CD4-positive, CD25-positive, alpha-beta regulatory T cell (primary cell): ENCODE measurements around the gene SELENOS. TPM values are rescaled to one million over a fixed set of nuclear protein-coding genes. Genes with fewer than 3 reads are reported as not detected.
A peak's percentile ranks its signal among the peaks of the same experiment; 100 is the strongest.

Experiments used
- ATAC-seq, 2 donors: fragments of 150-1000 bp; cut with Tn5 transposase; one replicate each; pipeline ENCODE4 v1.10.0; 2021; ENCODE audit warnings: low read depth in 2 of 2, moderate number of reproducible peaks in 2 of 2, moderate library complexity in 1 of 2
- DNase-seq, 3 donors: peaks; one replicate each; pipeline versions ENCODE4 v3.0.0 to v3.0.0-alpha.2; 2012 to 2022; ENCODE audit warnings: mixed read lengths in 1 of 3
- H3K27ac ChIP-seq: one replicate; pipeline ENCODE4 v1.7.0; 2013; ENCODE audit warnings: mild to moderate bottlenecking, low read length; ENCODE audit not compliant: insufficient read depth, poor library complexity, severe bottlenecking
- H3K27me3 ChIP-seq: one replicate; pipeline ENCODE4 v1.7.0; 2013; ENCODE audit warnings: low read length; ENCODE audit not compliant: control insufficient read depth, insufficient read depth
- H3K36me3 ChIP-seq: one replicate; pipeline ENCODE4 v1.7.0; 2013; ENCODE audit warnings: mild to moderate bottlenecking, low read length, moderate library complexity; ENCODE audit not compliant: control insufficient read depth, insufficient read depth
- H3K4me1 ChIP-seq: 2 replicates; pipeline ENCODE4 v1.7.0; 2013; ENCODE audit warnings: mild to moderate bottlenecking, low read length; ENCODE audit not compliant: insufficient read depth, control insufficient read depth, poor library complexity, severe bottlenecking
- H3K4me3 ChIP-seq: one replicate; pipeline ENCODE4 v1.7.0; 2013; ENCODE audit warnings: low read depth, mild to moderate bottlenecking, low read length, moderate library complexity
- H3K9me3 ChIP-seq, 2 experiments: 1 replicate in 1 of 2; 2 replicates in 1 of 2; pipeline ENCODE4 v1.7.0; 2013; ENCODE audit warnings: low read length in 2 of 2, mild to moderate bottlenecking in 1 of 2, moderate library complexity in 1 of 2; ENCODE audit not compliant: control insufficient read depth in 2 of 2
- H3K27ac Mint-ChIP-seq, 3 donors: one replicate each; pipeline ENCODE4 v1.8.0; 2020 to 2022; ENCODE audit warnings: mild to moderate bottlenecking in 3 of 3, mixed read lengths in 3 of 3, moderate library complexity in 2 of 3
- H3K27me3 Mint-ChIP-seq: one replicate; pipeline ENCODE4 v1.8.0; 2022; ENCODE audit warnings: mild to moderate bottlenecking, mixed read lengths
- H3K36me3 Mint-ChIP-seq: one replicate; pipeline ENCODE4 v1.8.0; 2020; ENCODE audit warnings: mixed read lengths
- H3K4me1 Mint-ChIP-seq, 4 donors: one replicate each; pipeline ENCODE4 v1.8.0; 2020 to 2022; ENCODE audit warnings: mixed read lengths in 4 of 4, mild to moderate bottlenecking in 1 of 4
- H3K4me3 Mint-ChIP-seq, 4 donors: one replicate each; pipeline ENCODE4 v1.8.0; 2020 to 2022; ENCODE audit warnings: mild to moderate bottlenecking in 4 of 4, mixed read lengths in 4 of 4, moderate library complexity in 3 of 4
- H3K9me3 Mint-ChIP-seq, 7 donors: one replicate each; pipeline ENCODE4 v1.8.0; 2020 to 2022; ENCODE audit warnings: mixed read lengths in 7 of 7, mild to moderate bottlenecking in 3 of 7, moderate library complexity in 2 of 7
- polyA plus RNA-seq, 4 donors: library from polyadenylated mRNA; unstranded; fragments of 300-500 nt; fragmentation: Illumina TruSeq; gene quantifications; one replicate each; pipeline ENCODE4 v1.2.3, GENCODE V29; 2021
- total RNA-seq: library from RNA; stranded (reverse); gene quantifications from one replicate; pipeline ENCODE4 v1.2.3, GENCODE V29; 2022

Gene SELENOS
- total and polyA plus RNA-seq, 5 donors from 2014 or later: 32.3 to 72.5 (median 59.0) TPM

GRCh38 chr15:101233651-101234280 is 43.5 kb downstream of the SELENOS start:
- H3K4me1 Mint-ChIP-seq: peaks cover 31 to 51% (median 41%) of the 10 kb centered on the region in 4 donors
- H3K27ac ChIP-seq: no peak overlapping the region
- no peaks in the 10 kb centered on the region for H3K27me3 ChIP-seq
- ATAC-seq: no peak
- H3K27ac Mint-ChIP-seq: peak overlapping the region in 1 of 3 donors; percentile 37
- no peak overlapping the region for H3K4me3 ChIP-seq
- peaks cover 4% of the 10 kb centered on the region for H3K27me3 Mint-ChIP-seq
- H3K9me3 Mint-ChIP-seq: peaks cover 0 to 6% (median 2%) of the 10 kb centered on the region in 7 donors
- peaks cover 8% of the 10 kb centered on the region for H3K4me1 ChIP-seq
- H3K4me3 Mint-ChIP-seq: no peak overlapping the region
- peaks cover 34% of the 10 kb centered on the region for H3K36me3 Mint-ChIP-seq
- peaks cover 26% of the 10 kb centered on the region for H3K36me3 ChIP-seq
- DNase-seq: no peak
- peaks cover 2 to 6% of the 10 kb centered on the region in 2 experiments for H3K9me3 ChIP-seq

- H3K27me3 Mint-ChIP-seq: peaks cover 4% of the 10 kb centered on the region
- H3K4me1 ChIP-seq: peaks cover 5% of the 10 kb centered on the region
- peaks cover 43% of the 10 kb centered on the region for H3K36me3 Mint-ChIP-seq
- H3K27ac ChIP-seq: no peak overlapping the region
- peaks cover 0 to 15% (median 7%) of the 10 kb centered on the region in 7 donors for H3K9me3 Mint-ChIP-seq
- no peak overlapping the region for H3K27ac Mint-ChIP-seq
- H3K27me3 ChIP-seq: no peaks in the 10 kb centered on the region
- ATAC-seq: no peak
- peaks cover 11 to 16% of the 10 kb centered on the region in 2 experiments for H3K9me3 ChIP-seq
- no peak overlapping the region for H3K4me3 Mint-ChIP-seq
- no peak overlapping the region for H3K4me3 ChIP-seq
- H3K4me1 Mint-ChIP-seq: peaks cover 30 to 45% (median 43%) of the 10 kb centered on the region in 4 donors
- DNase-seq: no peak
- peaks cover 30% of the 10 kb centered on the region for H3K36me3 ChIP-seq
Measured at GRCh38 chr15:101232677-101233076, 44.6 kb downstream of the SELENOS start.

- Histone ChIP-seq H3K4me1 (peaks cover 4% of the 10 kb centered on the region), H3K4me3 (no peak overlapping the region), H3K36me3 (peaks cover 13% of the 10 kb centered on the region), H3K9me3 (peaks cover 11 to 16% of the 10 kb centered on the region in 2 experiments), H3K27ac (no peak overlapping the region), H3K27me3 (no peaks in the 10 kb centered on the region)
- H3K4me3 Mint-ChIP-seq: no peak overlapping the region
- H3K9me3 Mint-ChIP-seq: peaks cover 0 to 16% (median 7%) of the 10 kb centered on the region in 7 donors
- ATAC-seq: no peak
- H3K36me3 Mint-ChIP-seq: peaks cover 47% of the 10 kb centered on the region
- H3K4me1 Mint-ChIP-seq: peaks cover 37 to 66% (median 54%) of the 10 kb centered on the region in 4 donors
- peak overlapping the region in 2 of 3 donors; percentile 23 to 64 for H3K27ac Mint-ChIP-seq
- H3K27me3 Mint-ChIP-seq: no peaks in the 10 kb centered on the region
- no peak for DNase-seq
Measured at GRCh38 chr15:101228313-101228712, 49.0 kb downstream of the SELENOS start.

- peaks cover 31 to 62% (median 55%) of the 10 kb centered on the region in 4 donors for H3K4me1 Mint-ChIP-seq
- H3K27me3 Mint-ChIP-seq: no peaks in the 10 kb centered on the region
- no peak overlapping the region for H3K4me3 ChIP-seq
- H3K9me3 Mint-ChIP-seq: peaks cover 0 to 16% (median 7%) of the 10 kb centered on the region in 7 donors
- peak overlapping the region in 2 of 3 donors; percentile 11 to 56 for H3K27ac Mint-ChIP-seq
- no peaks in the 10 kb centered on the region for H3K27me3 ChIP-seq
- no peak for ATAC-seq
- H3K27ac ChIP-seq: no peak overlapping the region
- no peak overlapping the region for H3K4me3 Mint-ChIP-seq
- H3K9me3 ChIP-seq: peaks cover 11 to 16% of the 10 kb centered on the region in 2 experiments
- no peak for DNase-seq
- peaks cover 44% of the 10 kb centered on the region for H3K36me3 Mint-ChIP-seq
- H3K36me3 ChIP-seq: peaks cover 9% of the 10 kb centered on the region
- no peaks in the 10 kb centered on the region for H3K4me1 ChIP-seq
Measured at GRCh38 chr15:101225658-101226057, 51.6 kb downstream of the SELENOS start.

Other genes starting within 250 kb of the SELENOS start
- gene CHSY1, start 25.4 kb downstream of the SELENOS start, total RNA-seq: 24.8 TPM
- 1 to 10 TPM; 2.4 to 3.8 (median 2.6) TPM for gene CHSY1, start 25.4 kb downstream of the SELENOS start, polyA plus RNA-seq
- gene SNRPA1, start 17.8 kb upstream of the SELENOS start, total RNA-seq: 176 TPM
- 10 to 100 TPM; 67.0 to 85.2 (median 68.4) TPM for gene SNRPA1, start 17.8 kb upstream of the SELENOS start, polyA plus RNA-seq
- 1.1 TPM for gene PCSK6, start 212.2 kb upstream of the SELENOS start, total RNA-seq
- under 1 TPM in 3 of 4 donors, not detected in 1; 0.07 to 0.33 (median 0.10) TPM for gene PCSK6, start 212.2 kb upstream of the SELENOS start, polyA plus RNA-seq